Stimulated activated CD4-positive, alpha-beta T cell treated with anti-CD3 and anti-CD28 coated beads, Interleukin-4, amount 100 ng/mL, for 24 hours (primary cell): Measurements from ENCODE around the gene CDH13.

ENCODE experiments used
- DNase-seq: peaks from one replicate; pipeline ENCODE4 v3.0.0-alpha.2; 2020

Gene CDH13

DNA sequence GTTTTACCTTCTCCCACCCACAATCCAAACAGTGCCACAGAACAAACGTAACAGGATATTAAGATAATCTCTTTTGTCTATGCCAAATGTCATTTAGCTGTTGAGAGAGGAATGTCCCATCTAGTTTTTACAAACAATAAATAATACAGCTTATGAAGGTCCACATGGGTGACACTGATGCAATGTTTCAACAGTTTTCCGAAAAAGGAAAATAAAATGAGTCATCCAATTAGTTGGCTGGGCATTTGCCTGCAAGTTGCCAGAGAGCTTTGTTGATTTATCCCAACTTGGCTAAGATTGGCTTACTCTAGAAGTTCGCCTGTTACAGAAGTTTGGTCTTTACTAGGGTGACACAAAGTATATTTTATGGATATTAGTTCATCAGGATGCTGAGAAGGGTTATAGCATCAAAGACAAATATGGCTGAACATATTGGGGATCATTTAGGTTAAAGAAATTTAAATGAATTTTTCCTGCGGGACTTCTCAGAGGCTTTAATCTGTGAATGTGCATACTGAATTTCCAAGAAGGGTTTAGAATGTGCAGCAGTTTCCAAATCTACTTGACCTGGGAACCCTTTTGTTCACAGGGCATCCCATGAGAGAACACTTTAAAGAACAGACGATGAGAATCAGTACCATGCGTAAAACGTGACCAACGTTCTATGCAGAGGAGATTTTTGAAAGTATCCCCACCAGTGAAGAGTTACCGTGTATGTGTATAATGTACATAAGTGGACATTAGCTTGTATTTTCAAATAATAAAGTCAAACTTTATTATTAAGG lies 73.1 kb downstream of the CDH13 start:
- no peak for DNase-seq

DNA sequence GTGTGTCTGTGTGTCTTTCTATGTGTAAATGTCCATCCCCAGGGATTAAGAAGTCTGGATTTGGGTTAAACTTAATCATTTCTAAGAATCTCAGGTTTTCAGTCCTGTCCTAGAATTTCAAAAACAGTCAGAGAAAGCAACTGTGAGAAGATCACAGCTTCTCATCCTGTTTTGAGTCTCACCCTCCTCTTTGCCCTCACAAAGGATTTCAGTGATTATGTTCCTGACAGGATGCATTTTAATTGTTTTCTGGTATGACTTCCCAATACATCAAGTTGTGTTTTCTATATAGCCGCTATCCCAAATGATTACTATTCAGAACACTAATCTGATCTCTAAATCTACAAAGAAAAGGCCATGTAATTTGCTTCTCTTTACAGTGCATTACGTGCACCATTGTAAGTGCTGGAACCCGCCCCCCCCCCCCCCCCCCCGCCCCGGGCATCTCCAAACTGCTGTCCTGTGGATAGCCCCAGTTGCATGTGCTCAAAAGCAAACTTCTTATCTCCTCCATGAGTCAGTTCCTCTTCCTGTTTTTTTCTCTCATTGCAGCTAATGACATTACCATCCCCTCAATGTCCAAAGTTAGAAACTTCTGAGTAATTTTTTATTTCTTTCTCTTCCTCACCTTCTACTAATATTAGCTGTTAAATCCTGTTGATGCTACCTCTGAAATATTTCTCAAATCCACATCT lies 73.9 kb downstream of the CDH13 start:
- DNase-seq, result no peak

GRCh38 chr16:82701442-82701955 lies 74.7 kb downstream of the CDH13 start:
- no peak for DNase-seq

- no peak for DNase-seq
Measured at GRCh38 chr16:82703161-82703560, 76.4 kb downstream of the CDH13 start.

DNA sequence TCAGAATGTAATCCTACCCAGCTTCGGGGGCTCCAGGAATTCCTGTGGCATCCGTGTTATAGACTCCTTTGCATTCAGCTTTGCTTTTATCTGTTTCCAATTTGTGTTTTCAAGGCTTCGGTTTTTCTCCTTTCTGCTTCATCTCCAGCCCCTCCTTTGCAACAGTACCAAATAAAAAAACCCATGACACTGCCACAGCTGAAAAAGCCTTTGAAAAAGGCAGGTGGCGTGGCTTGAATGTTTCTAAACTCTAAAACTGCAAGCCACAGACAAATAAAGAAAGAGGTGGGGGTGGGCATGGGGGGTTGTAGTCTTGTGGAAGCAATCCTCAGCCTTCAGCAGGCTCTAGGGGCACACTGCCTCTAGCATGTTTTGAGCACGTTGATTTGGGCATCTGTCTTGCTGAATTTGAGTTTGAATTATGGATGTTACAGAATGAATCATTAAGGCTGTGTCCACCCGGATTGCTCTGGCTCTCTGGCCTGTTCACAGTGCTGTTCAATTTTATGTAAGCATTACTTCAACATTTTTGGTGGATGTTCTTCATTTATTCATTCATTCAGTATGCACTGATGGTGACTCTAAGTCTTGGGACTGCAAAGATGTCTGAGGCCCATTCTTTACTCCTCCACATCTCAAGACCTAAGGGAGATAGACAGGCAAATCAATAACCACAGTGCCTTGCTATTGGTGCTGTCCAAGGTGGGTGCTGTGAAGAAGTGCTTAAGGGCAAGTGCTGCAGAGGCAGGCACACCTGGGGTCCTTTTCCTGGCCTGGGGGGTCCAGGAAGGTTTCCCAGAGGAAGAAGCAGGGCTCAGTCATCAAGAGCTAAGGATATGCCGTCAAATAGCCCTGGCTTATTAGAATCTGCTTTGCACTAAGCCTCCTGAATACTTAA lies 77.4 kb downstream of the CDH13 start:
- no peak for DNase-seq

DNA sequence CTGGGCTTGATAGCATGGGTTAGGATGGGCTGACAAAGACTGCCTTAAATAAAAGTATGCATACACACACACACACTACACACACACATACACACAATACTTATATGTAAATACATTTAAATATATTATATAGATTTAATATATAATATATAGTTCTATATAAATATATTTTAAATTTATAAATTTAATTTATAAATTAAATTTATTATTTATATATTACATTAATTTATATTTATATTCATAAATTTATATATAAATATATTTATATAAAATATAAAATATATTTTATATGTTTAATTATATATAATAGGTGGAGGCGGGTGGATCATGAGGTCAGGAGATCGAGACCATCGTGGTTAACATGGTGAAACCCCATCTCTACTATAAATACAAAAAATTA lies 83.2 kb downstream of the CDH13 start:
- DNase-seq, result no peak

DNA sequence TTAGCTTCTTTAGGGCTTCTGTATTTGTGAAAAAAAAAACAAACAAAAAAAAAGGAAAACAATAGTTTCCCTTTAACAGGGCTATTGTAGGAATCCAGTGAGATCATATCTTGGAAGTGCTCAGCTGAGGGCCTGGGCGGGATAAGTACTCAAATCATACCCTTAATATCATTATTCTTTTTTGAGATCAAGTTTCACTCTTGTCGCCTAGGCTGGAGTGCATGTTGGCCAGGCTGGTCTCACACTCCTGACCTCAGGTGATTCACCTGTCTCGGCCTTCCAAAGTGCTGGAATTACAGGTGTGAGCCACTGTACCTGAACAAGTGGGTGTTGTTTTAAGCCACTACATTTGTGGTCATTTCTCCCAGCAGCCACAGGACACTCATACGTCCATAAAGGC lies 87.0 kb downstream of the CDH13 start:
- no peak for DNase-seq

- DNase-seq, result no peak
Measured at GRCh38 chr16:82715160-82715559, 88.4 kb downstream of the CDH13 start.

GRCh38 chr16:82715833-82716232 lies 89.1 kb downstream of the CDH13 start:
- no peak for DNase-seq

DNA sequence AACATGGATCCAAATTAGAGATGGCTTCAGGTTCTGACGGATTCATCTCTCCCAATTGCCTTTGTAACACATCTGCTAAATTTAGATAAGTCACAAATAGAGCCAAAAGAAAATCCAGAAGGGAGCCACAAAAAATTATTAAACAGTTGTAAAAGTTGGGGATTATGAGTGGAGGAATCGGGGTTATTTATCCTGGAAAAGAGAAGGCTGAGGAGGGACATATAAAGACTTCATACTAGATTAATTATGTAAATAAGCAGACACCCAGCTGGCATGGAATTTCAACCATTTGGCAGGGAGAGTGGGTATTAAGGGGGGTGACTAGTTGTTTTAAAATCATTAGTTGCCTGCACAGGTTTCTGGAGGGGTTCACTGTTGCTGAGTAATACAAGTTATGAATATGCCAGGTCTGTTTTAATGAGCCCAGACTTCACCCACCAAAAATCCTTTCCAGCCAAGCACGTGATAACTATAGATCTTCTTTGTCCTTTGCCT lies 89.6 kb downstream of the CDH13 start:
- no peak for DNase-seq

- DNase-seq, result no peak
Measured at GRCh38 chr16:82720414-82720813, 93.6 kb downstream of the CDH13 start.

DNA sequence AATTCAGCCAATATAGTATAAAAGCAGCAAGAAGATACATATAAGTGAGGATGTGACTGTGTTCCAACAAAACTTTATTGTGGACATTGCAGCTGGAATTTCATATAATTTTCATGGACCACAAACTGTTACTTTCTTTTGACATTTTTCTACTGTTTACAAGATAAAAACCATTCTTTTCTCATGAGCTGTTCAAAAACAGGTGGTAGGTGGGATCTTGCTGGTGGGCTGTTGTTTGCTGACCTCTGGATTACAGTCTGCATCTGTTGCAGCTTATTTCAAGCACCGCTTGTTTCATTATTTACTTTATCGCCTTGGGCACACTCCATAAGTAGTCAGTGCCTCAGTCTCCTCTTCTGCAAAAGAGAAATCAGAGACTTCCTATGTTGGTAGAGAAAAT lies 99.5 kb downstream of the CDH13 start:
- DNase-seq, result no peak

- no peak for DNase-seq
Measured at GRCh38 chr16:82728901-82729300, 102.1 kb downstream of the CDH13 start.

DNA sequence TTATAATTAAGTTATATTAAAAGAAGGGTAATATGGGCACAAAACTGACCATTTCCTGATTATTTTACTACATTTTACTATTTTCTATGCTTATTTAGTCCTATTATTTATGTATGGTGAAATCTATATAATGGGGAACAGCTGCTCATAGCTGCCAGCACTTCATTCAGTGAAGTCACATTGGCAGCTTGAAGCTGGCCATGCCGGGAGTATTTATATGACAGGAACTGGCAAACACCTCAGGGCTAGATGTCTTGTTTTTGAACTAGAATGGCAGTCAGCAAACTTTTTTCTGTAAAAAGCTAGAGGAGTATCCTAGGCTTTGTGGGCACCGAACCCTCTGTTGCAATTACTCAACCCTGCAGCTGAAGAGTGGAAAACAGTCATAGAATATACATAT lies 104.1 kb downstream of the CDH13 start:
- no peak for DNase-seq

GRCh38 chr16:82732461-82732860 lies 105.7 kb downstream of the CDH13 start:
- DNase-seq, result no peak

- DNase-seq, result no peak
Measured at GRCh38 chr16:82735186-82735585, 108.4 kb downstream of the CDH13 start.

- no peak for DNase-seq
Measured at GRCh38 chr16:82735673-82736091, 108.9 kb downstream of the CDH13 start.

- DNase-seq, result no peak
Measured at GRCh38 chr16:82736224-82736623, 109.5 kb downstream of the CDH13 start.

DNA sequence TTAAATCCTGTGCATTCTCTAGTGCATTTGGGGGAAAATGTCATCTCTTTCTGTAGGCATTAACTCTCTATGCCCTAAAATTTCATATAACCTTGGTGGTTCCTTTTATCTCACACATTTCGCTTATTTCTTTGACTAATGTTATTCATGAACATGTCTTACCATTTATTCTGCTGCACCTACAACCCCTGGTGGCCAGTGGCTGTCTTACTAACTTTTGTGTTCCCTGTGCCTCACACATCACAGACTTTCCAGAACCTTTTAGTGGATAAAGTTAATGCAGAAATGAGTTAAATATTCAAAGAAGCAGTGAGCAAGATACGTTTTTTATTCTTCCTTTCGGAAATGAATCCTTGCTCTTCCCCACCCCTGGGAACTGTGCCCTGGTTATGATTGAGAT lies 111.9 kb downstream of the CDH13 start:
- no peak for DNase-seq

GRCh38 chr16:82741073-82741615 lies 114.4 kb downstream of the CDH13 start:
- DNase-seq, result no peak

- no peak for DNase-seq
Measured at GRCh38 chr16:82744958-82745357, 118.2 kb downstream of the CDH13 start.

DNA sequence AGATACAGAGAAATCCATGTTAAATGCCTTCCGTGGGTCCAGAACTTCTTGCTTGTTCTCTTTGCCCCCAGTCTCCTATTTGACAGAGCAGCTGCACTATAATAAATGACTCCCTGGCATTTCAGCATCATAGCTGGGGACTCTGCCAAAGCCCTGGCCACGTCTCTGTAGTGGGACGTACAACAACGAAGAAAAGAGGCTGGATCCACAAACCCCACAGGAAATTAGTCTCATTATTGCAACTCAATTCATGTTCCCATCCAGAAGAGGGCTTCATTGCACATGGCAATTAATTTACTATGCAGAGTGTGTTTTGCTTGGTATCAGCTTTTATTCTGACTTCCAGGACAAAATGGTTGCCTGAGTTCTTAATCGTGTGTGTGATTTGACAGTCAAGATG lies 121.3 kb downstream of the CDH13 start:
- no peak for DNase-seq

DNA sequence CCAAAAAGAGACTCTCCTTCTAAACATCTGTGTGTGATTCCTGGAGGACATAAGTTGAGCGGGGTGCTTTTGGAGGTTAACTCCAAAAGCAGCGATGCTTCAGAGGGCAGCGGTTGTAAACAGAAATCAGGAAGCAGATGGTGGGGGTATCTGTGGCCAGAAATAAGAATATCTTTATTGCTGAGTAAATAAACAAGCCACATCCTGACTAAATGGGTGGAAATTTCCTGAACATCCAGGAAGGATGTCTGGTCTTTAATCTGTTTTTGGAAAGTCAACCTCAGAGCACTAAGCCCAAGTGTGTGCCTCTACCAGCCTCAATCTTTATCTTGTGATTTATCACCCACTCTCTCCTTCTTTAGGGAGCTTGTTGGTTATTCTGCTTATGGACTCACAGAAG lies 123.3 kb downstream of the CDH13 start:
- no peak for DNase-seq
